Esophagus muscularis mucosa (tissue), 3 donors: Measurements from ENCODE around the gene S100A3.

Experiments used
- POLR2A ChIP-seq: fragments of 450-650 bp; IDR thresholded peaks from one replicate; pipeline ENCODE4 v1.6.1; 2017; ENCODE audit warnings: antibody characterized with exemption, moderate library complexity, mild to moderate bottlenecking, low read depth
- POLR2AphosphoS5 ChIP-seq, 2 donors: sonication (generic); formaldehyde crosslinking; IDR thresholded peaks; one replicate each; pipeline ENCODE4 v1.6.1; 2017; ENCODE audit warnings: antibody characterized with exemption in 2 of 2
- TF ChIP-seq, protein P1 (sequence below), 3 experiments: fragments of 200-600 bp in 2 of 3; fragments of 450-650 bp in 1 of 3; sonication (generic) in 2 of 3; IDR thresholded peaks; one replicate each; pipeline ENCODE4 v1.5.1; 2017 to 2019; ENCODE audit warnings: antibody characterized with exemption in 3 of 3, mild to moderate bottlenecking in 2 of 3, moderate library complexity in 1 of 3

DNA sequence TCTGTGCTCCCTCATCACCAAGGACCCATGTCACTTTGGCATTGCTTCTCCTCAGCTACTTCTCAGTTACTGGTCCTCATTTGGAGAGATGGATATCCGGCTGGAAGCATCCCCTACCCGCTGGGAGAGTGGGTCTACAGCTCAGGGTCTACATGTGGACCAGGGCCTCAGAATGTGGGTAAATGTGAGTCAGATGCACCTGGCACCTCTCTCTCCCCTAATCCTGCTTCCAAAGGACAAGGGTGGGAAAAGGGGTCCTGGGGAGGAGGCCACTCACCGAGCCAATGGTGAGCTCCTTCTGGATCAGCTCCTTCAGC is 14.2 kb downstream of the S100A3 start:
- TF ChIP-seq, protein P1, sequence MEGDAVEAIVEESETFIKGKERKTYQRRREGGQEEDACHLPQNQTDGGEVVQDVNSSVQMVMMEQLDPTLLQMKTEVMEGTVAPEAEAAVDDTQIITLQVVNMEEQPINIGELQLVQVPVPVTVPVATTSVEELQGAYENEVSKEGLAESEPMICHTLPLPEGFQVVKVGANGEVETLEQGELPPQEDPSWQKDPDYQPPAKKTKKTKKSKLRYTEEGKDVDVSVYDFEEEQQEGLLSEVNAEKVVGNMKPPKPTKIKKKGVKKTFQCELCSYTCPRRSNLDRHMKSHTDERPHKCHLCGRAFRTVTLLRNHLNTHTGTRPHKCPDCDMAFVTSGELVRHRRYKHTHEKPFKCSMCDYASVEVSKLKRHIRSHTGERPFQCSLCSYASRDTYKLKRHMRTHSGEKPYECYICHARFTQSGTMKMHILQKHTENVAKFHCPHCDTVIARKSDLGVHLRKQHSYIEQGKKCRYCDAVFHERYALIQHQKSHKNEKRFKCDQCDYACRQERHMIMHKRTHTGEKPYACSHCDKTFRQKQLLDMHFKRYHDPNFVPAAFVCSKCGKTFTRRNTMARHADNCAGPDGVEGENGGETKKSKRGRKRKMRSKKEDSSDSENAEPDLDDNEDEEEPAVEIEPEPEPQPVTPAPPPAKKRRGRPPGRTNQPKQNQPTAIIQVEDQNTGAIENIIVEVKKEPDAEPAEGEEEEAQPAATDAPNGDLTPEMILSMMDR (IDR thresholded peaks at IDR 0.05) = no peak
- TF ChIP-seq POLR2A = no peak
- TF ChIP-seq POLR2AphosphoS5 (IDR thresholded peaks at IDR 0.05) = no peak
